ENCODE measurements around the gene PNMA6E. TPM values are rescaled to one million over a fixed set of nuclear protein-coding genes. Genes with fewer than 3 reads are reported as not detected.

The PNMA6E gene
- total and polyA plus RNA-seq, 2 donors (not counting 3 experiments of a cell fraction or from before 2014, with no cell fraction given), result not detected

DNA sequence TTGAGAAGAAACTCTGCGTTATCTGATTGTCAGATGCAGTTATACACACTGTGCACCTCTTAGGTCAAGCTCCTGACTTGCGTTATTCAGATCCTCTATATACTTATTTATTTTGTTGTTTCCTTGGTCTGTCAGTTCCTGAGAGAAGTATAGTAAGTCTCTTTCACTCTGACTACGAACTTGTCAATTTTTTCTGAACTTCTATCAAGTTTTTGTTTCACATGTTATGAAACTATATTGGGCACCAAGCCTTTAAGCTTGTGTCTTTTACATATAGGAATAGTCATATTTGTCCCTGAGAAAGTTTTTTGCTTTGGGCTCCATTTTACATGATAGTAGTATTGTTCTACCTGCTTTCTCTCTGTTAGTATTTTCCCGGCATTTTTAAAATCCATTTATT is 35.5 kb downstream of the PNMA6E start:
- Histone ChIP-seq H3K9me1 (replicated peaks; ENCODE audit: control insufficient read depth, extremely low read depth, insufficient read depth, low read length) (no peaks in the 10 kb centered on the region), H2AFZ (ENCODE audit: low read depth, low read length) (no peak overlapping the region), H3K27ac (ENCODE audit: insufficient read depth, low read depth, low read length) (no peak overlapping the region), H4K20me1 (replicated peaks; ENCODE audit: control insufficient read depth, extremely low read depth, insufficient read depth, low read length) (no peaks in the 10 kb centered on the region), H3K36me3 (ENCODE audit: control insufficient read depth in 2 of 2, extremely low read depth in 1 of 2, insufficient read depth in 2 of 2, low read length in 2 of 2) (no peaks in the 10 kb centered on the region), H3K9me3 (replicated peaks; ENCODE audit: control insufficient read depth, insufficient read depth, low read length) (no peaks in the 10 kb centered on the region), H3K4me2 (ENCODE audit: insufficient read depth, low read length) (no peak overlapping the region), H3K9ac (replicated peaks; ENCODE audit: extremely low read depth, insufficient read depth, low read length) (no peak overlapping the region), H3K4me1 (ENCODE audit: control insufficient read depth, extremely low read depth, insufficient read depth, low read length) (no peaks in the 10 kb centered on the region), H3K79me2 (ENCODE audit: control insufficient read depth, insufficient read depth, low read length) (no peaks in the 10 kb centered on the region), H3K4me3 (replicated peaks in 1 of 3; ENCODE audit: insufficient read depth in 1 of 3, low read depth in 1 of 3, low read length in 3 of 3) (no peak overlapping the region), H3K27me3 (ENCODE audit: control insufficient read depth in 2 of 2, insufficient read depth in 2 of 2, low read length in 2 of 2) (peaks cover 0 to 3% of the 10 kb centered on the region in 2 experiments)
- dilution Hi-C loops (cut with MboI; ENCODE audit: extremely low pct_ligation_motif_present, low sequenced_read_pairs), result no loop called here
- no peak for FAIRE-seq
- CTCF ChIA-PET, result no interaction called here
- TF ChIP-seq, protein P1, sequence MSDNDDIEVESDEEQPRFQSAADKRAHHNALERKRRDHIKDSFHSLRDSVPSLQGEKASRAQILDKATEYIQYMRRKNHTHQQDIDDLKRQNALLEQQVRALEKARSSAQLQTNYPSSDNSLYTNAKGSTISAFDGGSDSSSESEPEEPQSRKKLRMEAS (IDR thresholded peaks at IDR 0.05; ENCODE audit: insufficient read depth, insufficient read length), result no peak
- TF ChIP-seq JUN (IDR thresholded peaks at IDR 0.05; ENCODE audit: borderline replicate concordance, insufficient read depth, insufficient read length, low read depth) (no peak), CTCF (IDR thresholded peaks at IDR 0.05; ENCODE audit: extremely low read depth in 1 of 2, insufficient read depth in 1 of 2, low read depth in 1 of 2, low read length in 2 of 2) (no peak), POLR2A (IDR thresholded peaks at IDR 0.05; ENCODE audit: low read depth, low read length) (no peak), POLR2AphosphoS5 (IDR thresholded peaks at IDR 0.05; ENCODE audit: insufficient read depth, low read depth, low read length) (no peak), FOS (IDR thresholded peaks at IDR 0.05; ENCODE audit: borderline replicate concordance, insufficient read depth, low read length) (no peak), MYC (IDR thresholded peaks at IDR 0.05; ENCODE audit: low read depth, low read length) (no peak), GATA2 (IDR thresholded peaks at IDR 0.05; ENCODE audit: insufficient read depth, insufficient read length, low read depth, low read length) (no peak), EZH2 (IDR thresholded peaks at IDR 0.05; ENCODE audit: borderline replicate concordance, low read depth, low read length, severe bottlenecking) (no peak)
- POLR2A ChIA-PET, result no interaction called here
- no peak for DNase-seq (ENCODE audit: low read depth, low spot score)
- intact Hi-C loops (cut with micrococcal nuclease), result no loop called here
- no TSS peak for BruUV-seq (replicated peaks)
